Mucosa of rectum (tissue), 2 donors: ENCODE measurements around the gene SEC11C.
"Not testable (repeated sequence)": the region's sequence is repeated elsewhere in the genome, so short reads cannot be mapped to it uniquely, and the experiment has no call there.

Experiments
- H3K27ac ChIP-seq, 2 donors: one replicate each; pipeline ENCODE4 v1.7.0; 2013; ENCODE audit warnings: inconsistent platforms in 2 of 2, low read depth in 2 of 2, low read length in 2 of 2
- H3K27me3 ChIP-seq, 2 donors: one replicate each; pipeline ENCODE4 v1.7.0; 2013; ENCODE audit warnings: low read length in 2 of 2; ENCODE audit not compliant: control insufficient read depth in 2 of 2, insufficient read depth in 2 of 2
- H3K36me3 ChIP-seq, 2 donors: one replicate each; pipeline ENCODE4 v1.7.0; 2013; ENCODE audit warnings: low read length in 2 of 2; ENCODE audit not compliant: control insufficient read depth in 2 of 2, insufficient read depth in 2 of 2
- H3K4me1 ChIP-seq, 2 donors: one replicate each; pipeline ENCODE4 v1.7.0; 2013; ENCODE audit warnings: low read length in 2 of 2, mild to moderate bottlenecking in 1 of 2; ENCODE audit not compliant: control insufficient read depth in 2 of 2, insufficient read depth in 2 of 2
- H3K4me3 ChIP-seq, 2 donors: one replicate each; pipeline ENCODE4 v1.7.0; 2013; ENCODE audit warnings: low read length in 2 of 2
- H3K9ac ChIP-seq, 2 donors: one replicate each; pipeline ENCODE4 v1.7.0; 2013; ENCODE audit warnings: low read length in 2 of 2, low read depth in 1 of 2, mild to moderate bottlenecking in 1 of 2
- H3K9me3 ChIP-seq, 2 donors: one replicate each; pipeline ENCODE4 v1.7.0; 2013; ENCODE audit warnings: low read length in 2 of 2; ENCODE audit not compliant: control insufficient read depth in 2 of 2
- donor health status: healthy.
- donor health status: Normal muscosa, but diverticular disease.

The SEC11C gene

GRCh38 chr18:59124370-59124704 lies 15.3 kb upstream of the SEC11C start:
- Histone ChIP-seq H3K4me3 (no peak overlapping the region), H3K4me1 (no peaks in the 10 kb centered on the region), H3K9me3 (no peaks in the 10 kb centered on the region), H3K9ac (no peak overlapping the region), H3K27me3 (peaks cover 6 to 10% of the 10 kb centered on the region in 2 donors), H3K27ac (no peak overlapping the region), H3K36me3 (no peaks in the 10 kb centered on the region)

GRCh38 chr18:59127047-59127446 lies 12.6 kb upstream of the SEC11C start:
- H3K9me3 ChIP-seq = no peaks in the 10 kb centered on the region
- no peaks in the 10 kb centered on the region for H3K36me3 ChIP-seq
- no peak overlapping the region for H3K9ac ChIP-seq
- H3K27me3 ChIP-seq = peaks cover 6 to 12% of the 10 kb centered on the region in 2 donors
- H3K27ac ChIP-seq = no peak overlapping the region
- H3K4me1 ChIP-seq = no peaks in the 10 kb centered on the region
- H3K4me3 ChIP-seq = no peak overlapping the region

GRCh38 chr18:59129951-59130703 lies 9.6 kb upstream of the SEC11C start:
- peaks cover 7 to 20% of the 10 kb centered on the region in 2 donors for H3K27me3 ChIP-seq
- H3K4me1 ChIP-seq = no peaks in the 10 kb centered on the region
- no peak overlapping the region for H3K27ac ChIP-seq
- no peak overlapping the region for H3K4me3 ChIP-seq
- H3K9me3 ChIP-seq = no peaks in the 10 kb centered on the region
- no peak overlapping the region for H3K9ac ChIP-seq
- H3K36me3 ChIP-seq = no peaks in the 10 kb centered on the region

- H3K27me3 ChIP-seq = peaks cover 12 to 13% of the 10 kb centered on the region in 2 donors
These were observed 6.7 kb upstream of the SEC11C start for GRCh38 chr18:59132810-59133465.

GRCh38 chr18:59139291-59139614 lies 431 bp upstream of the SEC11C start:
- Histone ChIP-seq H3K36me3 (no peaks in the 10 kb centered on the region), H3K4me3 (peak overlapping the region; percentile 86 to 92)

More at GRCh38 chr18:59132810-59133465, 6.7 kb upstream of the SEC11C start:
- Histone ChIP-seq H3K27ac (no peak overlapping the region), H3K9me3 (no peaks in the 10 kb centered on the region), H3K9ac (no peak overlapping the region), H3K36me3 (no peaks in the 10 kb centered on the region), H3K4me1 (no peaks in the 10 kb centered on the region), H3K4me3 (no peak overlapping the region)

GRCh38 chr18:59140302-59140885 lies 710 bp downstream of the SEC11C start:
- H3K9me3 ChIP-seq = no peaks in the 10 kb centered on the region
- H3K27me3 ChIP-seq = peaks cover 0 to 9% of the 10 kb centered on the region in 2 donors
- H3K27ac ChIP-seq = peak overlapping the region in 1 of 2 donors; percentile 86
- no peaks in the 10 kb centered on the region for H3K36me3 ChIP-seq
- peak overlapping the region; percentile 86 to 92 for H3K4me3 ChIP-seq
- peak overlapping the region; percentile 59 to 73 for H3K9ac ChIP-seq
- peaks cover 6 to 9% of the 10 kb centered on the region in 2 donors for H3K4me1 ChIP-seq

More at GRCh38 chr18:59139291-59139614, 431 bp upstream of the SEC11C start:
- Histone ChIP-seq H3K9ac (peak overlapping the region; percentile 67 to 86), H3K4me1 (peaks cover 6 to 9% of the 10 kb centered on the region in 2 donors), H3K27ac (peak overlapping the region; percentile 86 to 90), H3K27me3 (peaks cover 3 to 12% of the 10 kb centered on the region in 2 donors), H3K9me3 (no peaks in the 10 kb centered on the region)

- no peak overlapping the region for H3K9ac ChIP-seq
These were observed 1.8 kb downstream of the SEC11C start for GRCh38 chr18:59141294-59142068.

GRCh38 chr18:59142274-59142673 lies 2.6 kb downstream of the SEC11C start:
- H3K27me3 ChIP-seq = peaks cover 0 to 3% of the 10 kb centered on the region in 2 donors
- no peak overlapping the region for H3K27ac ChIP-seq
- H3K36me3 ChIP-seq = no peaks in the 10 kb centered on the region
- H3K4me1 ChIP-seq = peaks cover 6 to 9% of the 10 kb centered on the region in 2 donors
- no peak overlapping the region for H3K9ac ChIP-seq
- H3K4me3 ChIP-seq = no peak overlapping the region
- H3K9me3 ChIP-seq = no peaks in the 10 kb centered on the region

More at GRCh38 chr18:59141294-59142068, 1.8 kb downstream of the SEC11C start:
- no peaks in the 10 kb centered on the region for H3K9me3 ChIP-seq
- peaks cover 0 to 3% of the 10 kb centered on the region in 2 donors for H3K27me3 ChIP-seq
- peaks cover 6 to 9% of the 10 kb centered on the region in 2 donors for H3K4me1 ChIP-seq
- no peaks in the 10 kb centered on the region for H3K36me3 ChIP-seq
- no peak overlapping the region for H3K27ac ChIP-seq
- H3K4me3 ChIP-seq = peak overlapping the region in 1 of 2 donors; percentile 86

GRCh38 chr18:59142800-59143416 lies 3.2 kb downstream of the SEC11C start:
- H3K36me3 ChIP-seq, H3K4me3 ChIP-seq, H3K9me3 ChIP-seq, H3K9ac ChIP-seq, H3K4me1 ChIP-seq, H3K27me3 ChIP-seq, H3K27ac ChIP-seq: not testable (repeated sequence)
